ENCODE measurements around the gene HHAT.
"Not testable (repeated sequence)": the region's sequence is repeated elsewhere in the genome, so short reads cannot be mapped to it uniquely, and the experiment has no call there.

Gene HHAT

DNA sequence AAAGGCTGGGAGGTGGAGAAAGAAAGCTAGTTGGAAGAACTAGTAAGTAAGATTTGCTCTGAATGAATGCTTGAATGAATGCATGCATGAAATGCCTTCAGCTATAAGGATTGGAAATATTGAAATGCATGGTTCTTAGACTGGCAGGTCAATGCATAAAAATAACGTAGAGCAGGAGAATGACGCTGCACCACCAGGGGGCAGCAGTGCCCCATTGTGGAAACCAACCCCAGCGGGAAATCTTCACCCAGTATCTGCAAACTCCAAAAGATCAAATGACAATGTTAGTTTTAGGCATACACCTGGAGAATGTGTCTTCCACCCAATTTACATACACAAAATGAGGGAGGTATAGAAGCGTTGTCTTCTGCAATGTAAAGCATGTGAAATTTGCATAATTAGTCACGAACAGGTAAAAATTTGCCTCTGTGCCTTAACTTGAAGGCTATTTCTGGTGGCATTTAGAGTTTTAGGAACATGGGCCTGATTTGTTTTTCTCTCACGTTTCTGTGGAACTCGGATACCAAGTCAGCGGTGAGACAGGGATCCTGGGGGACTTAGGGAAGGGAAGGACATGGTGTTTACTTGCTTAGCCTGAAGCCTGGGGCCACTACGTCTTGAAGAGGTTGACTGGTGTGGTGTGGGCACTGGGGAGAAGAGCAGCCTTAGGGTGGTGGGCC lies 78.6 kb downstream of the HHAT start:
- H3K4me3 ChIP-seq (ENCODE audit: low read length) = no peak overlapping the region
- TF ChIP-seq ZNF274 (IDR thresholded peaks at IDR 0.05; ENCODE audit: low read depth, low read length) = no peak

DNA sequence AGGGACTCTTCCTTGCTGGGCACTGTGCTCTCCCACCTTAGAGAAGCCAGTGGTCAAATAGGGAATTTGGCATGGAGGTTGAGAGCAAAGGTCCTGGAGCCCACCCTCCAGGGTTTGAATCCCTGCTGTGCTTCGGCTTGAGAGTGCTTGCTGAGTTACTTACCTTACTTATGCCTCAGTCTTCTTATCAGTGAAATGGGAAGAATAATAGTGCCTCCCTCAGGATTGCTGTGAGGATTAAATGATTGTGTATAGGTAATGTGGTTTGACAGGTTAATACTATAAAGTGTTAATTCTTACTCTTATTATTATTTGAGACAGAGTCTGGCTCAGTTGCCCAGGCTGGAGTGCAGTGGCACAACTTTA lies 79.2 kb downstream of the HHAT start:
- no peak for TF ChIP-seq ZNF274 (IDR thresholded peaks at IDR 0.05; ENCODE audit: low read depth, low read length)
- H3K4me3 ChIP-seq (ENCODE audit: low read length) = no peak overlapping the region

DNA sequence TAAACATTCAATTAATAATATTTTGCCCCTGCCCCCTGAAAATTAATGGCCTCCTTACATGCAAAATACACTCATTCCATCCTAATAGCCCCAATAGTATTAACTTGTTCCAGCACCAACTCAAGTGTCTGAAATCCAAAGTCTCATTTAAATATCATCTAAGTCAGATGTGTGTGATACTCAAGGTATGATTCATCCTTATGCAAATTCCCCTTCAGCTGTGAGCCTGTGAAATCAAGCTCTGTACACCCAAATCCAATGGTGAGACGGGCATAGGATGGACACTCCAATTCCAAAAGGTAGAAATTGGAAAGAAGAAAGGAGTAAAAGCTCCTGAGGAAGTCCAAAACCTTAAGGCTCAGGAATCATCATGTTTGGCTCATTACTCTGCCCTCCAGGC lies 83.5 kb downstream of the HHAT start:
- no peak overlapping the region for H3K4me3 ChIP-seq (ENCODE audit: low read length)
- TF ChIP-seq ZNF274 (IDR thresholded peaks at IDR 0.05; ENCODE audit: low read depth, low read length) = no peak

DNA sequence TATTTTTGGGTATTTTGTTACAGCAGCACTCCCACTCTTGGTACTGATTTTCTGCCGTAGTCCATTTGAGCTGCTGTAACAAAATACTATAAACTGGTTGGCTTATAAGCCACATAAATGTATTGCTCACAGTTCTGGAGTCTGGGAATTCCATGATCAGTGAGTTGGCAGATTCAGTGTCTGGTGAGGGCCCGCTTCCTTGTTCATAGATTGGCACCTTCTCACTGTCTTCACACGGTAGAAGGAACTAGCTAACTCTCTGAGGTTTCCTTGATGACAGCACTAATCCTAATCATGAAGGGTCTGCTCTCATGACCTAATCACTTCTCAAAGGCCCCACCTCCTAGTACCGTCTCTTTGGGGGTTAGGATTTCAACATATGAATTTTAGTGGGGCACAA lies 85.2 kb downstream of the HHAT start:
- TF ChIP-seq ZNF274 (IDR thresholded peaks at IDR 0.05; ENCODE audit: low read depth, low read length) = no peak
- no peak overlapping the region for H3K4me3 ChIP-seq (ENCODE audit: low read length)

DNA sequence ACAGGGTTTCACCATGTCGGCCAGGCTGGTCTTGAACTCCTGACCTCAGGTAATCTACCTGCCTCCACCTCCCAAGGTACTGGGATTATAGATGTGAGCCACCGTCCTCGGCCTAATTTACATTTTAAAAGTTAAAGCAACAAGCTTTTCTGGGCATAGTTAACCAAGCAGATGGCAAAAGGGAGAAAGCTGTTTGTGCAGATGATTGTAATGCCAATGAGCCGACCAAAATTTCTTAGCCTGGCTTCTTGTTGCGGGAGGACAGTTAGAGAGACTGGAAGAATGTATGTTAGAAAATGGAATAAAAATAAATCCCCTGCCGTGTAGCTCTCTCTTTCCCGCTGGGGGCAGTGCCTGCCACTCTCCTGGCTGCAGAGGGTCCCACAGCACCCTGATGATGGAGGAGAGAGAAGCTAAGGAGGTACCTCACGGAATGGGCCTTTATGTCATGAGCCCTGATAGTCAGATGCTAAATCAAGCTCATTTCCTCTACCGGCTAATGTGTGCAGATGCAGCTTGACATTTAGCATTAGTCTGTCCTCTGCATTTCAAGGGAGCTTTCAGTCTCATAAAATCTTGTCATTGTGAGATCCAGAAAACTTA lies 87.2 kb downstream of the HHAT start:
- no peak overlapping the region for H3K4me3 ChIP-seq (ENCODE audit: low read length)
- no peak for TF ChIP-seq ZNF274 (IDR thresholded peaks at IDR 0.05; ENCODE audit: low read depth, low read length)

DNA sequence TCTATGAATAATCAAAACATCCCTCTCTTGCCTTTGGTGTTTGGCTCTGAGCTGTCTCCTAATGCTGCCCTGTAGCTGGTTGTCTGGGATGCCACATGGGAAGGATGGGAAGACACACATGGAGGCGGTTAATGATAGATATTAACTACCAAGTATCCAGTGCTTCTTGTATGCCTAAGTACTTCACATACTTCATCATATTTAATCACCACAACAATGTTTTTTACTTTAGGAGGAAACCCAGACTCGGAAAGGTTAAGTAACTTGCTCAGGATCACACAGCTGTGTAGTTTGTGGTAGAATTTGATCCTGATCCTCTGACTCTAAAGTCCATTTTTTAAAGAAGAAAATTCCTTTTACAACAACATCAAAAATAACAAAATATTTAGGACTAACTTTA lies 88.0 kb downstream of the HHAT start:
- no peak for TF ChIP-seq ZNF274 (IDR thresholded peaks at IDR 0.05; ENCODE audit: low read depth, low read length)
- H3K4me3 ChIP-seq (ENCODE audit: low read length) = no peak overlapping the region

DNA sequence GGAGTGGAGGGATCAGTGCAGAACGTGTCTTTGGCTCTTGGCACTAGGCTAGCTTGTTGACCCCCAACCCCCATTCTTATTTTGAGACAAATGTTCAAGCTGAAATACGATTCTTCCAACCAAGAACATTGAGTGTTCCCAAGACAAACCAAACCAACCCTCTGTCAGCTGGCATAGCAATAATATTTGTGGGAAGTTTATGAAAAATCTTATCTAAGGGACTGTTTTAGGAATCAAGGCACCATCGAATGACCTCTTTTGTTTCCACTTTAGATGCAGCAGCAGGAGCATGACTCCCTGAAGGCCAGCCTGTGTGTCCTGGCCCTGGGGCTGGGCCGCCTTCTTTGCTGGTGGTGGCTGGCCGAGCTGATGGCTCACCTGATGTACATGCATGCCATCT lies 89.2 kb downstream of the HHAT start:
- no peak overlapping the region for H3K4me3 ChIP-seq (ENCODE audit: low read length)
- TF ChIP-seq ZNF274 (IDR thresholded peaks at IDR 0.05; ENCODE audit: low read depth, low read length) = no peak

DNA sequence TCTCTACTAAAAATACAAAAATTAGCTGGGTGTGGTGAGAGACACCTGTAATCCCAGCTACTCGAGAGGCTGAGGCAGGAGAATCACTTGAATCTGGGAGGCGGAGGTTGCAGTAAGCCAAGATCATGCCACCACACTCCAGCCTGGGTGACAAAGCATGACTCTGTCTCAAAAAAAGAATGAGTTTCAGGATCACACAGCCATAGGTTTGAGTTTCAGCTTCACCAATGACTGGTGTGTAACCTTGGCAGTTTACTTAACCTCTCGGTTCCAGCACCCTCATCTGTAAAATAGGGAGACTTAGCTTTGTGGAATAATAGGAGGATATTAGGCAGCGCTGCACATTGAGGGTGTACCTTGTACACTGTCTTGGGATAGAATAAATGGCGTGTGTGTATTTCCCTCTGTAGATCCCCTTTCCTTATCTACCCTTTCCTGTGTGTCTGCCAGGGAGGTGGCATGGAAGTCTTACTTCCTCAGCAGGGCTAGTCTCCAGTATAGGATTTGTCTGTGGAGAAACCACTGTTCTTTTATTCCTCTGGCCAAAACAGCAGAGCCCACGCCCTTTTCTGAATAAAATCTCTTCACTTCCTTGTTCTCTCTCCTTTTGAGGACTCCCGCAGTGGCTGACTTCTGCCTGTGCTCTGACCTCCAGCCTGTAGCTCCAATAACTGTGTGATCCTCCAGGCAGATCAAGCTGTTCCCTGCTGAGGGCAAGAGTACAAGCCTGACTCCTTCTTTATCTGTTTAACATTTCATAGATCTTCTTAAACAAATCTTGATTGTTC lies 90.4 kb downstream of the HHAT start:
- H3K4me3 ChIP-seq (ENCODE audit: low read length) = no peak overlapping the region
- TF ChIP-seq ZNF274 (IDR thresholded peaks at IDR 0.05; ENCODE audit: low read depth, low read length) = no peak

DNA sequence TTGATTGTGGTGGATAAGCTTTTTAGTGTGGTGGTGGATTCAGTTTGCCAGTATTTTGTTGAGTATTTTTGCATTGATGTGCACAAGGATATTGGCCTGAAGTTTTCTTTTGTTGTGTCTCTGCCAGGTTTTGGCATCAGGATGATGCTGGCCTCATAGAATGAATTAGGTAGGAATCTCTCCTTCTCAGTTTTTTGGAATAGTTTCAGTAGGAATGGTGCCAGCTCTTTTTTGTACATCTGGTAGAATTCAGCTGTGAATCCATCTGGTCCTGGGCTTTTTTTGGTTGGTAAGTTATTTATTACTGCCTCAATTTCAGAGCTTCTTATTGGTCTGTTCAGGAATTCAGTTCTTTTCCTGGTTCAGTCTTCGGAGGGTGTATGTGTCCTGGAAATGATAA lies 98.0 kb downstream of the HHAT start:
- not testable (repeated sequence) for H3K4me3 ChIP-seq (ENCODE audit: low read length)

DNA sequence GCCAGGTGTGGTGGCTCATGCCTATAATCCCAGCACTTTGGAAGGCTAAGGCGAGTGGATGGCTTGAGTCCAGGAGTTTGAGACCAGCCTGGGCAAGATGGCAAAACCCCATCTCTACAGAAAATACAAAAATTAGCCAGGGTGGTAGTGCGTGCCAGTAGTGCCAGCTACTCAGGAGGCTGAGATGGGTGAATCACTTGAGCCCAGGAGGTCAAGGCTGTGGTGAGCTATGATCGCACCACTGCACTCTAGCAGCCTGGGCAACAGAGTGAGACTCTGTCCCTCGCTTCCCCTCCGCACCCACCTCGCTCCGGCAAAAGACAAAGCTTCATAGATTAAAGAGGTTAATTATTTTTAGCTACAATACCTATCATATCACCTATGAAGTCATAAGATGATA lies 100.0 kb downstream of the HHAT start:
- TF ChIP-seq ZNF274 (IDR thresholded peaks at IDR 0.05; ENCODE audit: low read depth, low read length) = no peak
- no peak overlapping the region for H3K4me3 ChIP-seq (ENCODE audit: low read length)

DNA sequence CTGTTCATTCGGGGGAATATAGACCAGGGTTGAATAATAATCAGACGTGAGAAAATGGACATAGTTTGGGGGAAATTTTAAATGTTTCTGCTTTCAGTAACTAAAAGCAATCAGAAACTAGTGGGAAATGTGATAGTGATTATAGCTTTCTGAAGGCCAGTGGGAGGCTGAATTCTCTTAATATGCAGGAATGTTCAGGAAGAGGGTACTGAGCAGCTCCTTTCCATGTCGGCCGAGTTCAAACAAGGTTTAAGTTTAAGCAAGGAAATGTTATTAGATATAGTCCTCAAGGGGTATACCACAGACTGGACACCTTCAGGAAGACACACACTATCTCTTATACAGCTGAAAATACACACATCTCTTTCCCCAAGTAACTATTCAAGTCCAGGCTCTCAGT lies 105.5 kb downstream of the HHAT start:
- no peak for TF ChIP-seq ZNF274 (IDR thresholded peaks at IDR 0.05; ENCODE audit: low read depth, low read length)
- no peak overlapping the region for H3K4me3 ChIP-seq (ENCODE audit: low read length)

DNA sequence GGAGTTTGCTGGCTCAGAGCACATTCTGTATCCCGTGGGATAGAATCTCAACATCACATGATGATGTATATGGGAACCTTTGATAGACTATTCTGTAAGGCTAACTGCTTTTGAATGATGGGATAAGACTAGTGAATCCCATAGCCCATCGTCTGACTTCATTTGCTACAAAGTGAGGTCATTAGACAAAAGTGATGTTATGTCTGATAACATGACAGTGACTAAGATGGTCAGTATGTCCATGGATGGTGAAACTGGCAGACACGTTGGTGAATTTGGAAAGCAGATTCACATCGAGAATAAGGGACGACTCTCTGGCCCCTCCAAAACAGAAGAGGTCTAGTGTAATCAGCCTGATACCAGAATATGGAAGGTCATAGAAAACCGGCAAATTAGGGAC lies 108.4 kb downstream of the HHAT start:
- H3K4me3 ChIP-seq (ENCODE audit: low read length) = no peak overlapping the region

DNA sequence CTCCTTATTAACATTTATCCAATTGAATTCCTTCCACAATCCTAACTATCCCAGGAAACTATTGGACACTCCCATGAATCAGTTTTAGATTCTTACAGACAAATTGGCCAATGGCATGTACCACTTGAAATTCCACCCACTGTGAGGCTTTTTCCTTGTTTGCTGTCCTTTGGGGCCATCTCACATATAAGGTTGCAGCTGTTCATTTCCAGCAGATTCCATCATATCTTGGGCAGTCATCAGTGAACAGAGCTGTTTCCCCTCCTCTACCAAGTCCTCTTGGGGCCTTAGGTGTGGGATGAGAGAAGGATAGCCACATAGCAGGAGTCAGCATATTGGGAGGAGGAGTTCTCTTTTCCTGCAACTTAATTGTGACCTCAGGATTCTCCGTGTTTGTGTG lies 109.1 kb downstream of the HHAT start:
- H3K4me3 ChIP-seq (ENCODE audit: low read length) = no peak overlapping the region
- no peak for TF ChIP-seq ZNF274 (IDR thresholded peaks at IDR 0.05; ENCODE audit: low read depth, low read length)

More for the DNA sequence above, 108.4 kb downstream of the HHAT start:
- no peak for TF ChIP-seq ZNF274 (IDR thresholded peaks at IDR 0.05; ENCODE audit: low read depth, low read length)

DNA sequence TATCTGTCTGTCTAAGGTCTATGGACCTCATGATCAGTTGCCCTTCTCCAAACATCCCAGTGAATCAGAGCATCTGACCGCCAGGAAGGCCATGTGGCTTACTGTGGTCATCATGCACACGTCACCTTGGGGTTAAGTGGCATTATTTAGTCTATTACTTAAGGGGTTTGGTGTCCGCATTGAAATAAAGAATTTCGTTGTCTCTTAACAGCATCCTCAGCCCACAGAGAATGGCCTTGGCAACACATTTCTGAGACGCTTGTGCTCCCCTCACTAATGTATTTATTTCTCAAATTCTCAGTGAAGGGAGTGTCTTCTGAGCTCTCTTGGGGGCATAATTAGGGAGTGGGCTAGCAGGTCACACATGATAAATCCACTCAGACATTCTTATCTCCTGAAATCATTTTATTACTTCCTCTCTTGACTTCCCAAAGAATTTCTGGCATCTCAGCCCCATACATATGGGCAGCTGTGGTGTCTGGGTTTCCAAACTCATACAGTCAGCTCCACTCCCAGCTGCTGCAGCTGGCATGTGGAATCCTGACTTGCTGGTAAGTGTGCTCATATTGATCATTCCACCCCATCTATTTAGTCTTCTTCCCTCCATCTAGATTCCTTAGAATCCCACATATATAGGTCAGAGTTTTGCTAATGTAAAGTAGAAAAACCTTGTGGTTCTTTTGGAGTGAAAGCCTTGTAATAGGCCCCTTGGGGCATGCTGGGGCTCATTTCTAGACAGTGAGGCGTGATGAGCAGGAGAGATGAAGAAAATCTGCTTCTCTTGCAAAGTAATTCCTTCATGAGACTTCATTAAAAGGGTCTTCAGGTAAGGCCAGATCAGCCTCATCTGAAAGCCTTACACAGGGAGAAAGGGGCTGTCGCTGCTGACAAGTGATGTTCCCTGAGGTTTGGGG lies 110.5 kb downstream of the HHAT start:
- no peak overlapping the region for H3K4me3 ChIP-seq (ENCODE audit: low read length)
- TF ChIP-seq ZNF274 (IDR thresholded peaks at IDR 0.05; ENCODE audit: low read depth, low read length) = no peak

Measured in GM08714 (cell line).